HEK293T (cell line): Measurements from ENCODE around the gene EXOSC6.
"Not testable (repeated sequence)": the region's sequence is repeated elsewhere in the genome, so short reads cannot be mapped to it uniquely, and the experiment has no call there.

Source experiments
- ARNT ChIP-seq: fragments of 450-650 bp; IDR thresholded peaks from 2 replicates; pipeline ENCODE4 v1.6.1; 2017; ENCODE audit warnings: mild to moderate bottlenecking
- BHLHE40 ChIP-seq: fragments of 450-650 bp; IDR thresholded peaks from 2 replicates; pipeline ENCODE4 v1.6.1; 2016; ENCODE audit warnings: mild to moderate bottlenecking, moderate library complexity, borderline replicate concordance
- CTBP1 ChIP-seq: fragments of 450-650 bp; IDR thresholded peaks from 2 replicates; pipeline ENCODE4 v1.6.1; 2016; ENCODE audit warnings: borderline replicate concordance
- ELF4 ChIP-seq: fragments of 450-650 bp; IDR thresholded peaks from 2 replicates; pipeline ENCODE4 v1.6.1; 2017; ENCODE audit warnings: antibody characterized with exemption
- FOXA1 ChIP-seq: fragments of 450-650 bp; IDR thresholded peaks from 2 replicates; pipeline ENCODE4 v1.6.1; 2016; ENCODE audit warnings: mild to moderate bottlenecking
- FOXM1 ChIP-seq: fragments of 450-650 bp; IDR thresholded peaks from 2 replicates; pipeline ENCODE4 v1.6.1; 2017; ENCODE audit warnings: mild to moderate bottlenecking, borderline replicate concordance
- LEF1 ChIP-seq: fragments of 450-650 bp; IDR thresholded peaks from 2 replicates; pipeline ENCODE4 v1.6.1; 2017; ENCODE audit warnings: mild to moderate bottlenecking, borderline replicate concordance
- SP1 ChIP-seq: fragments of 450-650 bp; IDR thresholded peaks from 2 replicates; pipeline ENCODE4 v1.6.1; 2017
- SUZ12 ChIP-seq: fragments of 450-650 bp; IDR thresholded peaks from 2 replicates; pipeline ENCODE4 v1.6.1; 2016; ENCODE audit warnings: mild to moderate bottlenecking
- TARDBP ChIP-seq: fragments of 450-650 bp; IDR thresholded peaks from 2 replicates; pipeline ENCODE4 v1.6.1; 2016
- ZNF384 ChIP-seq: fragments of 450-650 bp; IDR thresholded peaks from 2 replicates; pipeline ENCODE4 v1.6.1; 2016
- TF ChIP-seq, protein P1 (sequence below): fragments of 450-650 bp; IDR thresholded peaks from 2 replicates; pipeline ENCODE4 v1.6.1; 2016

DNA sequence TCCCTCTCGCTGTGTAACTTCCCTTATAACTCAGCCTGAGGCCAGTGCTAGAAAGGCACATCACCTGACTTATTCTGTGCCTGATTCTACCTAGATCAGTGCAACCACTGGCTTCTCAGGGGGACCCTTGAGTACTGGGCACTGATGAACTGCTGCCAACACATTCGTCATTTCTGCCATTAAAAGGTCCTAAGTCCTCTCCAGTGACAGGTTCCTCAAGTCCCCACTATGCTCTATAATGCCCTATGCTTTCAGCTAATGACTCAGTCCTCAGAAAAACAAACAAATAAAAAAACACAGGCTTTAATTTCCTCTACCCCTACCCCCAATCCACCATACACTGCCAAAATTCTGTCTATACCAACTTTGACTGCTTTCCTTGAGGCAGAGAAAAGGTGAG is 28.5 kb downstream of the EXOSC6 start:
- TF ChIP-seq ARNT, SUZ12, FOXM1, TARDBP, SP1, BHLHE40, LEF1, ZNF384, CTBP1, ELF4, FOXA1: not testable (repeated sequence)
- TF ChIP-seq, protein P1, sequence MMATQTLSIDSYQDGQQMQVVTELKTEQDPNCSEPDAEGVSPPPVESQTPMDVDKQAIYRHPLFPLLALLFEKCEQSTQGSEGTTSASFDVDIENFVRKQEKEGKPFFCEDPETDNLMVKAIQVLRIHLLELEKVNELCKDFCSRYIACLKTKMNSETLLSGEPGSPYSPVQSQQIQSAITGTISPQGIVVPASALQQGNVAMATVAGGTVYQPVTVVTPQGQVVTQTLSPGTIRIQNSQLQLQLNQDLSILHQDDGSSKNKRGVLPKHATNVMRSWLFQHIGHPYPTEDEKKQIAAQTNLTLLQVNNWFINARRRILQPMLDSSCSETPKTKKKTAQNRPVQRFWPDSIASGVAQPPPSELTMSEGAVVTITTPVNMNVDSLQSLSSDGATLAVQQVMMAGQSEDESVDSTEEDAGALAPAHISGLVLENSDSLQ, result not testable (repeated sequence)
